Stimulated activated CD4-positive, alpha-beta T cell treated with anti-CD3 and anti-CD28 coated beads, TNF-alpha, amount 100 ng/mL, for 4 hours (primary cell): ENCODE results near the gene SLC6A13.

ENCODE experiments used
- DNase-seq, 3 experiments: peaks; one replicate each; pipeline ENCODE4 v3.0.0-alpha.2; 2020; ENCODE audit warnings: low read depth in 3 of 3

The SLC6A13 gene

DNA sequence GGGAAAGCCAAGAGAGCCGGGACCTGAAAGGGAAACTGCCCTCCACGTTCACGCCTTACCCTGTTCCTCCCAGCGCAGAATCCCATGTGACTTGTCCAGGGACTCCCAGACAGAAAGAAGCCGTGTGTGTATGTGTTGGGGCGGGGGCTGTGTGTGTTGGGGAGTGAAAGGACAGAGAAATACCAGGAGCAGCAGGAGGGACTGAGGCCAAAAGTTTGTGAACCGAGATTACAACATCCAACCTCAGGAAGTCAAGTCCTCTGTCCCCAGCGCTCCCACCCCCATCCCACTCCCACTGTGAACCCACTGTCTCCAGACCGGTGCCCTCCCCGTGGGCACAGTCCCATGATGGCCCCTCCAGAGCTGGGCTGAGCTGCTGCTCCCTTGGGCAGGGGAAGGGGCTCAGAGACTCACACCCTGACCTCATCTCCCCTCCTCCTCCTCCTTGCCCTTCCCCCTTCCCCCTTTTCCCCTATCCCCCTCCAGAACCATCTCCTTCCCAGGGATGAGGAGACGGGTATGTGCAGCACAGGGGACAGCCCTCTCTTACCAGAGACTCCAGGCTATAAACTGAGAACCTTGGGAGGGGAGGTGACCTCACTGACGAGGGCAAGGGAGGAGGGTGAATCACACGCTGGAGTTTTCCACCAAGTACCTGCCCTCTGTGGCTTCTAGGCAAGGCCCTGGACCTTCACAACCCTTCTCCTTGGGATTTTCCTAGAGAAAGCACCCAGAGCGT lies 48.5 kb downstream of the SLC6A13 start, which contains the start of gene SLC6A12:
Gene SLC6A12 (minus strand): TSS at position 155 of the 739 bp plus-strand sequence. CDS start 4,171 bp downstream, outside the sequence.
- no peak for DNase-seq

DNA sequence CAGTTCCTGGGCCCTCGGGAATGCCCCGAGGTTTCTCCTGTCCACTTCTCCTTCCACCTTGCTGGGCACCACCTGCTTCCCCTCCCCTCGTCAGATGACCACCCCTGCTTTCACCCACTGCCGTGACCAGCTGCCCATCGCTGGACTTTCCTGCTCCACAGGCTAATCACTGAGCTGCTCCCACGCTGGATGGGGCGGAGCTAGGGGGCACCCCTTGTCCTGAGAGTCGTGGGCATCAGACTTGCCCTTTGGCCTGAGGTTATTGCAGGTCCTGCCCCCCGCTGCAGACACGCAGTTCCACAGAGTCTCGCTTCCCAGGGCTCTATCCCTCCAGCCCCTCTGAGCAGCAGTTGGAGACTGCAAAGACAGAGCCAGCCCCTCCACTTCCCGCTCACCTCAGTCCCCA lies 49.1 kb downstream of the SLC6A13 start:
- no peak for DNase-seq

DNA sequence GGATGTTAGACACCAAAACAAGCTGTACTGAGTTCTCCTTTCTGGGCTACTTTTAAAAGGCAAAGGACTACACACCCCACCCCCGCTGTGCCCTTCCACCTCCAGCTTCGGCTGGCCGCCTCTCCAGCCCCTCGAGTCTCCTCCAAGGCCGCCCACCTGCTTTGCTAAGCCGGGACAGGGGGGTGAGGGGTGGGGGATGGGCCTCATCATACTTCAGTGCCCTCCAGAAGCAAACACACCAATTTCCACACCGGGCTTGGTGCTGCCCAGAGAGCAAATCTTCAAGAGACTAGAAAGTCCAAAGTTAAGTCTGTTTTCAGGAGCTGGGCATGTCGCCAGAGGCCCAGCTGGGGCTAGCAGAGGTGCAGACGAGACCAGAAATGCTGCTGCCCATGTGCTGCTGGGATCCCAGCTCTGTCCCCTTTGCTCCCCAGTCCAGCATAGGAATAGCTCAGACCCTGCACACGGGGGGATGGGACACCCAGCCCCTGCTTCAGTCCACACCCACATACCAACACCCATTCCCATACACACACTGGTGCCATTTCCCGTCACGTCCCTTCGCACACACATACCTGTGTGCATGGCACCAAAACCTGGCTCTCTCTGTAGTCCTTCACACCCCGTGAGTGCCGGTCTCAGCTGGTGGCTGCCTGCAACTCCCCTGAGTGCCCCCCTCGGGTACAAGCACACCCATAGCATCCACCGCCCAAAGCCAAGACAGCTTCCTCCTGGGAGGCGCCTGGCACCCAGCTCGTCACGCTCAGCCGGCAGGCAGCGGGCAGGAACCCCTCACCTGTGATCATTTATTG lies 49.7 kb downstream of the SLC6A13 start:
- DNase-seq = no peak

DNA sequence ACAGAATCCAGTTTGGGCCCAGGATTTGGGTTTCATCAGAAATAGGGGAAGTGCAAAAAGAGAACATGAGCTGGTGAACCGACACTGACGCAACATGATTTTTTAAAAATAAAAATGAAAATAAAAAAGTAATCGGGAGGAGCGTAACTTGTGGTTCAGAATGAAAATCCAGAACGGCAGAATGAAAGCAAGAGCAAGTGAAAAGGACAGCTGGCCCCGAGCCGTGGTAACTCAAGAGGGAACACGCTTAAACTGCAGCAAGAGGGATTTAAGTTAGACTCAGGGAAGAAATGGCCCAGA lies 50.3 kb downstream of the SLC6A13 start:
- DNase-seq = no peak

DNA sequence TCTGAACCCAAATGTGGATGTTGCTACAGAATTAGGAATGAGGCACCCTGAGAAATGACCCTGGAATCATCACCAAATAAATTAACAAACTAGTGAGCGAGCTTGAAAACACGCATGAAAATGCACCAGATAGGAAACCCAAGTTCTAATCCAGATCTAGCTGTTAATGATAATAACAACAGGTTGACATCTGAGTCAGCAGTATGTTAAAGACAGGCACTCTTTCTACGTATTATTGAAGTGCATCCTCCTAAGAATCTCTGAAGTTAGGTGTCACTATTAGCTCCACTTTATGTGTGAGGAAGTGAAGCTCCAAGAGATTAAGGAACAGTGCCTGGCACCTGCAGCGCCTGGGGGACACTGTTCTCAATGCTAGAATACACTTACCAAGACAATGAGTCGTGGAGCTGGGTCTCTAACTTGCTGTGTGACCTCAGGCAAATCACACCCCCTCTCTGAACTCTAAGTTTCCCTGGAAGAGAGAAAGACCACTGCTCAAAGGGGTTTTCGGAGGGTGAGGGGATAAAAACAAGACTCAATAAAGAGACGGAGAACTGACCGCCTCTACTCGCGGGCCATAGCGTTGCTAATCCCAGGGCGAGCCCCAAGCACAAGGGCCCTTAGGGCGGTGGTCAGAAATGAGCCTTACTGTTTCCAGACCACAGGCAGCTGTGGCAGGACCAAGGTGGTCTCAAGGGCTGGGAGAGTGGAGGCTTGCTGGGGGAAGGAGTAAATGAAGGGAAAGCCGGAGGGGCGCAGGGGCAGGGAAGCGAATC lies 50.8 kb downstream of the SLC6A13 start:
- no peak for DNase-seq

DNA sequence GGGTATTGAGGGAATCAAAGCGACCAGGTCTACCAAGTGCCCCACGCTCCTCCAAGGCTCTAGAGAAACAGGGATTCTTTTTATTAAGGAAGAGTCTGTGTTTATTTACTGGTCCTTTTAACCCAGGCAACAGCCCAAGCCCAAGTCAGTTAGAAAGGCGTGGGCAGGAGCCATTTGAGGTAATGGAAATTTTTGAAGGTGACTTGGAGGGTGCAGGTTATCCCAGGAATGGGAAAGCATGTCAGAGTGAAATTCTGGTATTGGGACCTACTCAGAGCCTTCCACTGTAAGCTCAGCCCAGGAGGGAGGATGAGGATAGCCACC lies 51.5 kb downstream of the SLC6A13 start:
- DNase-seq = no peak

DNA sequence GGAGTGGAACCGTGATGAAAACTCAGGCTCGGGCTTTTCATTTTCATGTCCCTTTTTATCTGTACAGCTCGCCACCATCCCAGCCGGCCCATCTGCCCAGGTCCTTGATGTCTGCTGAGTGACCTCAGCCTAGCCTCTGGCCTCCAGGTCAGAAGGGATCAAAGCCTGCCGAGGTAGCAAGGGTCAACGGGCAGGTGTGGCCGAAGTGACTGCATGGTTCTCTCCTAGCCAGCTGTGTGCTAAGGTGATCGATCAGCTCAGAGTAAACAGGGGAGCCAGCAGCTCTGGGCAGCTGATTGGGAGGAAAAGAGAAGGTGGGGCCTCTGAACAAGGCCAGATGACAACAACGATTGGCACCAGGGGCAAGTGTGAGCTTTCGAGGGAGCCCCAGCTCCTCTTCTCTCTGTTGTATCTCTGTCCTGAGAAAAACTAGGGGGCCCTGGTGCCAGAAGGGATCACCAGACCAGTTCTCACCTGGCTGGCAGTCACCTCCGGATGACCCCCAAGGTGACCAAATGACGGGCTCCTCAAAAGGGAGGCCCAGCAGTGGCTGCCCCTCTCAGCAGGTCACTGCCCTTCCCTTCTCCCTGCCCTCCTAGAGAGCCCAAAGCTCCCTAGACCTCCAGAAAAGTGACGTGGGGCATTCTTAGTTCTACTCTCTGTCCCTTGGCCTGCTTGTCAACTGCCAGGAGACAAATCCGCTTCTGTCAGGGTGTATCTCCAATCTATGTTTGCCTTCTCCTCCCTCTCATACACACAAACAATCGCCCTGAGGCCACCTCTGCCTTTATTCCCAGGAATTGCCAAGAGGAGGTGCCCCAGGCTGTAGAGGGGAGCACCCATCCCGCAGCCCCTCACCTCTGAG lies 52.1 kb downstream of the SLC6A13 start:
- DNase-seq = no peak

DNA sequence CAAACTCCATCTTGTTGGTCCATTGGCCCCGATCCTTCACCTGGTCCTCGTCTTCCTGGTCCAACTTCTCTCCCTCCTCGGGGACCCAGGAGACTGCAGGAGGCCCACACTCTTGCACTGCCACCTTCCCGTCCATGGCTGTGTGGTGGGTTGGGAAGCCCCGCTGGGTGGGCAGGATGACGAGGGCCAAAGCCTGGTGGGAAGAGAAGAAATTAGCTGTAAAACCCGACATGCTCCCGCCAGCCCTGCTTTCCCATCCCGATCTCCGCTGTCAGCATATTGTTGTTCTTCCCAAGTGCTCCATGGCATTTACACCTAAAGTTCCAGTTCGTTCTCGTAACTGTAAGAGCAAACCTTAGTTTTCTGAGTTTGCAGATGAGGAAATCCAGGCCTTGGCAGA lies 52.8 kb downstream of the SLC6A13 start:
- DNase-seq = no peak

DNA sequence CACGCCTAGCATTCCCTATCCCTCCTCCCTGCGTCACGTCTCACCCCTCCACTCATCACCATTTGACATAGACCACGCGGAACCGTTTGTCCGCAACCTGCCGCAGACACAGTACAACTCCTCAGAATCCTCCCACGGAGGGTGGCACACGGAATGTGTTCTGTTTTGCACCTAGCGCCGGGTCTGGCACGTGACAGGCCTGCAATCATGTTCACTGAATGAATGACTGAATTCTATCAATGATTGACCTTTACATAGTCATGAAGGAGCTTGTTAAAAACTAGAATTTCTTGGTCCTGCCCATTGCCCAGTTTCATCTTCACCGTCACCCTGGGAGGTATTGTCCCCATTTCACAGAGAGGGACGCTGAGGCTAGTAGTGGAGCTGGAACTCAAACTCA lies 53.4 kb downstream of the SLC6A13 start:
- no peak for DNase-seq

DNA sequence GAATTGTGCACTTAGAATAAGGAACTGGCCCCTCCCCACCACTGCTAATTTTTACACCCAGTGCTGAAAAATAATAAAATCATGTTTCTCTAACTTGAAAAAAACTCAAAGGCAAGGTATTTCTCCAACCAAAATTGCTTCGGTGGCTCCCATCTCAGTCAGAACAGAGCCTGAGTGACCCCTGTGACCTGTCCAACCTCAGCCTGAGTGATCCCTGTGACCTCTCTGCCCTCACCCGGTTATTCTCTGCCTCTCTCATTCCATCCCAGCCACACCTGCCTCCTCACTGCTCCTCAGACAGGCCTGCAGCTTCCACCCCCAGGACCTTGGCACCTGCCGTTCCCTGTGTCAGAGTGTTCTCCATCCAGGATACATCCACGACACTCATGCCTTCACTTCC lies 53.8 kb downstream of the SLC6A13 start:
- DNase-seq = no peak

DNA sequence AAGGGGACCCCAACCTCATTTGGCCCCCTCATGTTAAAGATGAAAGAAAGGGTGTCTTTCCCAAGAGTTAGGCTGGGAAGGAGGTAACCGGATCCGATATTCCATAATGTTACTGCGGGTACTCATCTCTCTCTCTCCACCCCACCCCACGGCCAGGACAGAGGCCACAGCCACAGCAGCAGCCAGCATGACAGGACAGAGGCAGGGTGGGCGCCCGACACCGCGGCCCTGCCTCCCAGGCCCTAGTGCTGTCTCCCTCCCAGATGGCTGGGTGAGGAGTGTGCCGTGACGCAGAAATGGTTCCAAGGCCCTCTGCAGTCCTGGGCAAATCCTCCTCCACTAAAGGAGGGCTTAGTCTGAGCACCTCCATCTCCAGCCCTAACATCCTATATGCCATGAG lies 54.8 kb downstream of the SLC6A13 start:
- no peak for DNase-seq

DNA sequence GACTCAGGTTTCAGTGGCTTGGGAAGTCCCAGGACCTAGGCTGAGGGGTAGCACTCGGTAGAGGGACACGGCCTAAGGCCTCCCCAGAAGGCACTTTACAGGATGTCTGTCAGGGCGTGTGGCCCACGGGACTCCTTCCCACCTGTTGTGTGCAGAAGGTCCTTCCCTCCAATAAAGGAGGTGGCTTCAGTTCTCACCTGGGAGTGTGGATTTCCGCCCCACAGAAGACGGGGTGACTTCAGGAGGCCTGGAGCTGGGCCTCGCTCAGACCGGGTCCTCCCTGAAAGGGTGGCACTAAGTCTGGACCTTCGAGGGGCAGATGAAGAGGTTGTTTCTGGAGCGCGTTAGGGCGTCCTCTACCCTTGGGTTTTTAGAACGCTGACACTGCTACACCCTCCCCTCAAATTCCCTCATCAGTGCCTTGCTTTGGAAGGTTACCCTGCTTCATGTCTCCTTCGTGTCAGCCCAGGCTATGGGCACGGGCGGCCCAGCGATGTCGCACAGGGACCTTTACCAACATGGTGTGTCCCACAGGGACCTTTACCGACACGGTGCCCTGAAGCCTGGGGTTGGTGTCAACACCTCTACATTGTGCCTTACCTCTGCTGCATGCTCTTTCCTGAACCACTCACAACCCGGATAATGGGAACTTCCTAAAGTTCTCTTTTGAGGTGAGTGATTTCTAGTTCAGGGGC lies 55.7 kb downstream of the SLC6A13 start:
- DNase-seq = no peak

DNA sequence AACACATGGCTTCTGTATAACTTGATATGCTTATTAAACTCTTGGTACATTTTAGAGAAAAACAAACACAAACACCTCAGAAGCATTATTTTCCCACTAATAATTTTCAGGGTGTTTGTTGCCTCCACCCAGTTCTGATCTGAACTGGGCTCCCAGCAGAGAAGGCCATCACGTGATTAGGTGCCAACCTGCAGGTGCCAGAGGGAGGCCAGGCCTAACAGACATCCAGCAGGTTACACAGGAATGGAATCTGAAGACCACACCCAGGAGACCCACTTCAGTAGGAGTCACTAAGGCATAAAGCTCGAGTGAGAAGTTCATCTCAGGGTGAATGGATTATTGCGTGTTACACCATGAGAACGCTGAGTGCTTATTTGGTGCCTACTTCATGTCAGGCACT lies 57.6 kb downstream of the SLC6A13 start:
- DNase-seq = no peak

DNA sequence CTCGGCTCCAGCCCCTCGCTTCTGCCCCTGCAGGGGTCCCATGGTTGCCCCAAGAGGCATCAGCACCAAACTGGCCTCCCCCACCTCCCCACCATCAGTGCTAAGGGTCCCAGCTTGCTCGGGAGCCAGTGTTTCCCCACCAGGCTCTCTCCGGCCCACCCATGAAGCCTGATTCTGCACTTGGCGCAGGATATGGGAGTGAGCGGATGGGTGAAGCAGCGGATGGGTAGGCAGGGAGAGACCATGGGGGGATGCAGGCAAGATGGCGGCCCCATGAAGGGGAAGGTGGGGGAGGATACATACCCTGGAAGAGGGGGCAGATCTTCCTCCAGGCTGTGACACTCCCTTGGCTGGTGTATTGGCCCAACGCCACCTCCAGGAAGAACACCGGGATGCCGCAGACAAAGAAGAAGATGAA lies 58.4 kb downstream of the SLC6A13 start:
- no peak for DNase-seq

DNA sequence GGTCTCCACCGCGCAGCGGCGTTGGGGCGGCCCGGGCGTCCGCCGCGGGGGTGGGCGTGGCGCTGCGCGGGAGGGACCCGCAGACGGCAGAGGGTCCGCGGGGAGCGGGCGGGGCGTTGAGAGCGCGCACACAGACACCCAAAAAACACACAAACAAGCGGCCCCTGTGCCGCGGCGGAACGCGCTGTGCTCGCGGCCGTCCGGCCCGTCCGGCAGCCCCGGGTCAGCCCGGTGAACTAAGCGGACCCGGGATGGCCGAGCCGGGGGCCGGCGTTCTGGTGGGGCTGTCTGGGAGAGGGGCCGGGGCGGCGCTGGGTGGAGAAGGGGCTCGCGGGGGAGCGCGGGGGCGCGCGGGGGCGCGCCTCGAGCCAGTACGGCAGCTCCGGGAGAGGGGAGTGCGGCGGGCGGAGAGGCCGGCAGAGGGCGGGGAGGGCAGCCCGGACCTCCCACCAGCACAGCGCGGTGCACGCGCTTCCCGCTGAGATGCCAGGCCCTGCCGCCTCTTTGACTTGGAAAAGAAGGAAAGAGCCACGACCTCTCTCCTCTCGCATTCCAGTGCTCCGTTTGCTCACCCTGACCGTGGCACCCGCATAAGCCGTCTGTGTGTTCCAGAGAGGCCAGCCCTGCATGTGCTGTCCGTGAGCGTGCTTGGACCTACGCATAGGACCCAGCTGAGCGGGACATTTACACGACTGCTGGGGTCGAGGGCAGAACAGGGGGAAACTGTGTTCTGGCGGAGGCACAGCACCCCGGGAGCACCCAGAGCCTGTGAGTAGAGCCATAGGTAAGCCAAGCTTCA lies 59.0 kb downstream of the SLC6A13 start:
- DNase-seq = no peak

DNA sequence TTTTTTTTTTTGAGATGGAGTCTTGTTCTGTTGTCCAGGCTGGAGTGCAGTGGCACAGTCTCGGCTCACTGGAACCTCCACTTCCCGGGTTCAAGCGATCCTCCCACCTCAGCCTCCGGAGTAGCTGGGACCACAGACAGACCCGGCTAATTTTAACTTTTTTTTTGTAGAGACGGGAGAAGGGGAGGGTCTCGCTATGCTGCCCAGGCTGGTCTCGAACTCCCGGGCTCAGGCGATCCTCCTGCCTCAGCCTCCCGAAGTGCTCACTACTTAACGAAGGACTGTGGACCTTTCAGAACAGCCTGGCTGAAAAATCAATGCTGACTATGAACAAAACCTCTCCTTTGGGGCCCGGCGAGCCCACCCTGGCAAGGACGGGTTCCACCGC lies 59.6 kb downstream of the SLC6A13 start:
- DNase-seq = no peak

DNA sequence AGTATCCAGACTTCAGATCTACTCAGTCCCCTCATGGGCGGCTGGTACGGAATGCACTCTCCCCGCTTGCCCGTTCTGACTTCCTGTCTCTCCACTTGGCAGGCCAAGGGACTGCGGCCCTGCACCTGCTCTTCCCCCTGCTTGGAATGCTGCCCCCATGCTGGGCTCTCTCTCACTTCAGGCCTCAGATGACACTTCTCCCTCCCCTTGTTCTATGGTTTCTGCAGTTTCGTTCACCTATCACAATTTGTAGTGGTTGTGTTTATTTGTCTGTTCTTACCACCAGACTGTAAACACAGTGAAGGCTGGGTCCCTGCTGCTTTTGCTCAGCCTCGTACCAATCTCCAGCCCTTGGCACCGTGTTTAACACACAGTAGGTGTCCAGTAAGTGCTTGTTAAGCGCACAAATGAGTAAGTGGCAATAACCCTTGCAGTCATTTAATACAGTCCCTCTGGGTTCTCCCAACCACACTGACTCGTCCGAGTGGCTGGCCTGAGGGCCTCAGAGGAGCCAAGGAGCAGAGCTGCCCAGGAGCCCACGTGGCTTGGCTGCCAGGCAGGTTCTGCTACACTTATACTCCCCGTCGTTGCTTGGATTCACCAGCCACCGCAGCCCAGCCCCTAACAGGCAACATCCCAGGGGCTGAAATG lies 60.4 kb downstream of the SLC6A13 start:
- DNase-seq = no peak

DNA sequence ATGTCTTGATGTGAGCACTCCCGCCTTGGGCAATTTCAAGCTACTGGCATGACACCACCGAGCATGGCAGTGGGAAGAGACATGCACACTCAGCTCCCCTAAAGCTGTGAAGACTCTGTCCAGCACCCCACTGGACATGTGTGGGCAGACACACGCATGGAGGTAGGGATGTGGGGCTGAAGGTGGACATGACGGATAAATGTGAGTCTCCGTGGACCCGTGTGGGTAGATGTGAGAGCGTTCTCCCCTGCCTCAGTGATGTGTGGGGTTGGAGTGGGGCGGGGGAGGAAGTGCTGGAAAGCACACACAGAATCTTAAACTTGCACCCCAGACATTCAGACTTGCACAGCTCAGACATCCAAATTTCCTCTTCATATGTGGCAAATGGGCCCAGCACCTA lies 61.3 kb downstream of the SLC6A13 start:
- no peak for DNase-seq

DNA sequence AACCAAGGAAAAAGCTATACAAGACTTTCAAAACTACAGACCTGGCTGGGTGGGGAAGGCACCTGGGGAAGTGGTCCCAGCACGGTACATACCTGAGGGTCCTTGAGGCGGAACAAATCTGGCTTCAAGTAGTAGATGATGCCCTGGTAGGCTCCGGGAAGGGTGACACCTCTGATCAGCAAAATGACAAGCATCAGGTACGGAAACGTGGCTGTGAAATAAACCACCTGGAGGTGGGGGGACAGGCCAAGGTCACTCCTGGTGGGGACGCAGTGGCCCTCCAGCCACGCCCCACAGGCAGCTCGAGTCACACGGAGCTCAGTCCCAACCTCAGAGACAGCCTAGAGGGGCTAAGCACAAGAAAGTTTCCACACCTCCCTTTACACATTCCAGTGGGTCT lies 63.9 kb downstream of the SLC6A13 start:
- DNase-seq = no peak
